Measurements from ENCODE around the gene LCE3C.
"Not testable (repeated sequence)": the region's sequence is repeated elsewhere in the genome, so short reads cannot be mapped to it uniquely, and the experiment has no call there.

LCE3C gene, protein sequence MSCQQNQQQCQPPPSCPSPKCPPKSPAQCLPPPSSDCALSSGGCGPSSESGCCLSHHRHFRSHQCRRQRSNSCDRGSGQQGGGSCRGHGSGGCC

GRCh38 chr1:152599934-152600333 is at the start of gene LCE3C:
Gene LCE3C, plus strand, starts transcription at chr1:152600234. Its CDS starts 498 bp downstream, at chr1:152600732.
- no peak for DNase-seq

GRCh38 chr1:152565115-152565514 is 34.9 kb upstream of the LCE3C start:
- DNase-seq, result no peak

DNA sequence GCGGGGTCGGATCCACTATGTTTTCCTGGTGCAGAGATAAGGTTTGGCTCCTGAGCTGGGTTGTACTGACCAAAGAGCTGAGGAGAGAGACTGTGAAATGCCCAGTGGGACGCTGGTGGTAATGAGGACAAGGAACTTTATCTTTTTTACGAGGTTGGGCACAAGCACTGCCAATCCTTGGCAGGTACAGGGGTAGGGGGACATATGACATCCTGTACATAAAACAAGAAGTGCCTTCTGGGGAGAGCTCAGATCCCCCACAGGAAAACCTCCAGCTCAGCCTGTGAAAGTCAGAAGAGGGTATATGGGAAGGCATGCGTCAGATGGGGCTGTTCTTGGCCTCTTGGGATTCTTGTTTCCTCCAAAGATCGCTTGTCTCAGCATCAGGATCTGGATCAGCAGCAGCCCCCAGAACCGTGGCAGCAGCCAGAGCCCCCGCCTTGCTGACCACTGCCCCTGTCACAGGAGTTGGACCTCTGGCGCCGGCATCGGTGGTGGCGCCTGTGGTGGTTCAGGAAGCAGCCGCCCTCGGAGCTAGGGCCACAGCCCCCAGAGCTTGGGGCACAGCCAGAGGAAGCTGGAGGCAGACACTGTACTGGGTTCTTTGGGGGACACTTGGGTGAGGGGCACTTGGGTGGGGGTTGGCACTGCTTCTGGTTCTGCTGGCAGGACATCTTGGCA is 34.4 kb upstream of the LCE3C start:
- DNase-seq, result no peak

DNA sequence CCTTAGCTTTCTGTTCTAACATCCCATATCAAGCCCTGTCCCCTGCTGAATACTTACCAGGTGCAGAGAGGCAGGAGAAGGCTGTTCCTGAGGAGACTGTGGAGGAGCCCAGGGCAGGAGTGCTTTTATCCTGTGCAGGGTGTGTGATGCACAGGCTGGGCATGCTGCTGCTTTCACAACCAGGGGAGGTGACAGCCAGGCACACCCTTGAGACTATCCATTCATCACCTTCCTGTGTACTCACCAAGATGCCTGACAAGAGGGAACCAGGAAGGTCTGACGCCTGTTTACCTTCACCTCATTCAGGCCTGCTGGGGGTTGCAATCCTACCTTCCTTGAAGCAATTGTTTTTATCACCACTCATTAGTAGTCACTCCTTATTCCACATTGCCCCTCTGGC is 33.4 kb upstream of the LCE3C start, which contains the start of gene LCE3E:
TSS of gene LCE3E (minus strand) at position 100 of the 400 bp plus-strand sequence. CDS start 572 bp downstream, outside the sequence.
- DNase-seq, result no peak

DNA sequence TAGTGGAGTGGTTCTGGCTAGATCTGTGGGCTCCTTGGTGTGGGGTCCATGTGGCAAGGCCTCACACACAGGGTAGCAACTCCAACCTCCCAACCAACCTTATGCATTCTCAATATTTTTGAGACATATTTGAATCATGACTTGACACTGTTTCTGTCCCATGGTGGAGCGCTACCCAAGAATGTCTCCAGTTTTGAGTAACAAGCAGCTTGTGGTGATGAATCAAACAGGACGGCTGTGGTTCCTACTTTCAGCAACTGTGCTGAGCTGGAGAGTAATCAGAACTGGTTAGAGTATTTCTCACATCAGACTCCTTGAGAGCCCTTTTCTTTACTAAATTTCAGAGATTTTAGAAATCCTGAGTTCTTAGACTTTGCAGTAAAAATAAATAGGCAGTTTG is 22.9 kb upstream of the LCE3C start:
- no peak for DNase-seq

GRCh38 chr1:152579526-152579925 is 20.5 kb upstream of the LCE3C start:
- not testable (repeated sequence) for DNase-seq

DNA sequence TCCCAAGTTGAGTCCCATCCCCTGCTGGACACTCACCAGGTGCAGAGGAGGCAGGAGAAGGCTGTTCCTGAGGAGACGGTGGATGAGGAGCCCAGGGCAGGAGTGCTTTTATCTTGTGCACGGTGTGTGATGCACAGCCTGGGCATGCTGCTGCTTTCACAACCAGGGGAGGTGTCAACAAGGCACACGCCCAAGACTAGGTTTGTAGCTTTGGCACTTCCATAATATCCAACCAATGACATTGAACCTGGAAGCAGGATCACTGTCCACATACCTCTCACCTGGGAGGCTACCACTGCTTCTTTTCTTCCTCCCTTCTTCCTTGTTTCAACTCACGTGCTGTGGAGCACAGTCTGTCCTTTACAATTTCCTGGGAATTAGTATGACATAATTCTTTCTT is 19.6 kb upstream of the LCE3C start, which contains the start of gene LCE3D:
TSS of gene LCE3D (minus strand) at position 84 of the 400 bp plus-strand sequence. CDS start 580 bp downstream, outside the sequence.
- DNase-seq, result no peak

- DNase-seq, result no peak
Observed at GRCh38 chr1:152582647-152583046, 17.4 kb upstream of the LCE3C start.

GRCh38 chr1:152585586-152585985 is 14.4 kb upstream of the LCE3C start:
- DNase-seq, result no peak

DNA sequence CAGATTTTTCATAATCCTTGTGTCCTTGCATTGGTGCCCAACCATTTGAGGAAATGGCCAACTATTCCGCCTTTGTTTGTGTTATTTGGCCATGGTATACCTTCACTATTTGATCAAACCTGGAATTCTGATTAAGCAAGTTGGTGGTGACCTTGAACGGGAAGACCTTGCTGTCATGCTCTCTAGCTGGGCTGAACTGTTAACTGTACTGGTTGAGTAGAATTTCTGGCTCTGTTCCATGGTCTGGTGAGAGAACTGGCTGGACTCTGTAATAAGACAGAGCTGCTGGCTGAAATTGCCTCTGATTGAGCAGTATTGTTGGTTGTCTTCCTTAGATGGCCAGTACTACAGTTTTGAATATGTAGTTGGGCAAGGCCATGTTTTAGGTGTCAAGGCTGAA is 3.0 kb upstream of the LCE3C start:
- no peak for DNase-seq

GRCh38 chr1:152613511-152613910 is 13.5 kb downstream of the LCE3C start, which contains the start of gene LCE3B:
Gene LCE3B, plus strand, starts transcription at chr1:152613811. Its CDS starts 0 bp downstream, at chr1:152613811.
- no peak for DNase-seq

- no peak for DNase-seq
Observed at GRCh38 chr1:152621993-152622392, 22.0 kb downstream of the LCE3C start.

GRCh38 chr1:152622803-152623202 is 22.8 kb downstream of the LCE3C start, which contains the start of gene LCE3A:
Gene LCE3A, minus strand, starts transcription at chr1:152623103. Its CDS starts 0 bp downstream, at chr1:152623103.
- no peak for DNase-seq

DNA sequence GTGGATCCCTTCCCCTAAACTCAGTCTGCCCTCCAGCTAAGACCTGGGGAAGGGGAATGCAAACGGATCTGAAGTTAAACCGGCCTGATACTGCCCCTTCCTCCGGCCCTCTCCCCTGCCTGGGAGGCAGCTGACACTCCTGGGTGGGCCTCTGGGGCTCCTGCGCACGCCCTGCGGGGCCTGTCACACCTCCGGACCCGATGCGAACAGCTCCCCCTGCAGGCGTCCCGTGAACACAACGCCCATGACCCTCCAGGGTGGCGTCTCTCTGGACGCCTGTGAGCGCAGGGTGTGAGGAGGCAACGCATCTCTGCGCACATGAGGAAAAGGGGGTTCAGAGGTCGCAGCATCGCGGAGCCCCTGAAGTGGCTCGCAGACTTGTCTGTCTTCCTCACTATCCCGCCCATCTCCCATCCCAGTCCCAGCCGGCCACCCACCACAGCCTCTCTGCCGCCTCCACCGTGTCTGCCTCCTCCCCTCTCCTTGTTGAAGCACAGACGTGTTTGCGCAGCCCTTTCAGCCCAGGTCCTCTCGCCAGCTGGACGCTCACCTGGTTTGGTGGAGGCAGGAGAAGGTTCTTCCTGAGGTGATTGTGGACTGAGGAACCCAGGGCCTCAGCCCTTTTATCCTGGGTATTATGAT is 23.3 kb downstream of the LCE3C start:
- DNase-seq, result no peak

DNA sequence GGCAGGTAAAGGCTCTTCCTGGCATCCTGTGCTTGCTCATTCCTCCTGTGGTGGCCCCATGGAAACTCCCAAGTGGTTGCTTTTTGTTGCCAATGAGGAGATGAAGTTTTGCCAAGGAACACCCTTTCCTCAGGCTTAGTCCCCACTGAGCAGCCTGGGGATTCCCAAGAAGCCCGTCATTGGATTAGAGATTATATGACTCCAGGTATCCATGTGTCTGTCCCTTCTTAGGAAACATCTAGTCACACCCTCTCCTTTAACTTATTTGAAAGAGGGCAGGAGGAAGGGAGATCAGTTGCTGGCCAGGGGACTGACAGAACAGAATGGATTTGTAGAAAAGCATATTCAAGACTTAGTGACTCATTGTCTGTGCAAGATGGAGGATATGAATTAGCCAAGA is 26.7 kb downstream of the LCE3C start:
- no peak for DNase-seq

DNA sequence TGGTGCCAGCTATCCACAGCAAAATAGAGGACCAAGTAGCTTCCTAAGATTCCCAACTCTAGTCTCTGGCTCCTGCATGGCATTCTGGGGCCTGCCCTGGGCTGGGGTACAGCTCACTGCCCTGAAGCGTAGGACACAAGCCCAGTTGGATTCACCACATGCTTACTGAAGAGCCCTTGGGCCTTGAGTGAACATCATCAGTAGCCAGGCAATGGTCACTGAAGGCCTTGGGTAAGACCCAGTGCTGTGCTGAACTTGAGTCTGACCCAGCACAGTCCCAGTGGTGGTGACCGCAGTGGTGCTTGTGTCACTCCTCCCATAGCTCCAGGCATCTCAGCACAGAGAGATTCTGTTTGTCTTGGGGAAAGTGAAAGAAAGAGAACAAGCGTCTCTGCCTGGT is 30.6 kb downstream of the LCE3C start:
- DNase-seq, result no peak

GRCh38 chr1:152640351-152640750 is 40.3 kb downstream of the LCE3C start:
- no peak for DNase-seq

- DNase-seq, result no peak
Observed at GRCh38 chr1:152643945-152644344, 43.9 kb downstream of the LCE3C start.

DNA sequence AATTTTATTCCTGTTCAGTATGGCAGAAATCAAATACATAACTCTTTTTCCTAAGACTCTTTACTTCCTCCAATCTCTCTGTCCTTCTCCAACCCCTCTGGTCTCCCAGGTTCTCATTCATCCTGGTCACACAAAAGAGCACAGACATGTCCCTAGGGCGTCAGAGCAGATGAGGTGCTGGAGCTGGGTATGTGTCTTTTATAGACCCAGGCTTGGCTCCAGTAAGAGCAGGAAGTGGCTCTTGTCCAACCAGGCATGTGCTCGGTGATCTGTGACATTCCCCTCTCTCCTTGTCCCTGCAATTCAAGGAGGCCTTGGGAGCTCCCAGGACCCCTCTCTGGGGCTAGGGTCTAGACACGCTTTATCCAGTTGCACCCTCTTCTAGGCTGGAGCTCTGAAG is 45.1 kb downstream of the LCE3C start:
- DNase-seq, result no peak

- no peak for DNase-seq
Observed at GRCh38 chr1:152646656-152647055, 46.6 kb downstream of the LCE3C start.
